Fibroblast of upper back skin (primary cell): ENCODE measurements around the gene MLLT1.

Source experiments
- DNase-seq: peaks from one replicate; pipeline ENCODE4 v3.0.0-alpha.2; 2013

Gene MLLT1

GRCh38 chr19:6233827-6234511 lies 45.8 kb downstream of the MLLT1 start:
- peak; percentile 58 for DNase-seq

GRCh38 chr19:6233056-6233826 lies 46.5 kb downstream of the MLLT1 start:
- DNase-seq, result peak; percentile 66

- peak; percentile 97 for DNase-seq
Measured at GRCh38 chr19:6232601-6233055, 47.1 kb downstream of the MLLT1 start.

GRCh38 chr19:6230991-6231448 lies 48.8 kb downstream of the MLLT1 start:
- DNase-seq, result no peak

GRCh38 chr19:6229951-6230712 lies 49.6 kb downstream of the MLLT1 start:
- DNase-seq, result no peak

- DNase-seq, result no peak
Measured at GRCh38 chr19:6229216-6229913, 50.4 kb downstream of the MLLT1 start.

GRCh38 chr19:6228551-6229215 lies 51.1 kb downstream of the MLLT1 start:
- DNase-seq, result peak; percentile 31

- DNase-seq, result no peak
Measured at GRCh38 chr19:6227936-6228325, 51.8 kb downstream of the MLLT1 start.

GRCh38 chr19:6227156-6227935 lies 52.4 kb downstream of the MLLT1 start:
- no peak for DNase-seq

- no peak for DNase-seq
Measured at GRCh38 chr19:6226444-6227155, 53.2 kb downstream of the MLLT1 start.

GRCh38 chr19:6226012-6226411 lies 53.8 kb downstream of the MLLT1 start:
- no peak for DNase-seq

GRCh38 chr19:6225232-6225865 lies 54.4 kb downstream of the MLLT1 start:
- DNase-seq, result no peak

- no peak for DNase-seq
Measured at GRCh38 chr19:6224308-6224675, 55.5 kb downstream of the MLLT1 start.

- no peak for DNase-seq
Measured at GRCh38 chr19:6223461-6224307, 56.1 kb downstream of the MLLT1 start.

- DNase-seq, result no peak
Measured at GRCh38 chr19:6222884-6223283, 56.9 kb downstream of the MLLT1 start.

- no peak for DNase-seq
Measured at GRCh38 chr19:6221878-6222746, 57.7 kb downstream of the MLLT1 start.

GRCh38 chr19:6221220-6221877 lies 58.4 kb downstream of the MLLT1 start:
- DNase-seq, result no peak
